ENCODE measurements around the gene WDCP. TPM values are rescaled to one million over a fixed set of nuclear protein-coding genes. Genes with fewer than 3 reads are reported as not detected.

WDCP gene
- total and polyA plus RNA-seq, 2 donors from 2014 or later: 2.9 to 11.7 TPM

- FAIRE-seq: no peak
- H3K9me3 ChIP-seq (ENCODE audit: control insufficient read depth in 2 of 3, insufficient read depth in 1 of 3, low read length in 3 of 3): no peaks in the 10 kb centered on the region
- peaks cover 0 to 13% (median 4%) of the 10 kb centered on the region in 3 donors for H3K4me1 ChIP-seq (ENCODE audit: control insufficient read depth in 2 of 3, insufficient read depth in 2 of 3, low read depth in 1 of 3, low read length in 3 of 3)
- intact Hi-C loops (cut with DNase I): no loop called here
- no peak overlapping the region for H3K27ac ChIP-seq (ENCODE audit: low read depth in 2 of 2, low read length in 2 of 2)
- peaks cover 0 to 3% (median 0%) of the 10 kb centered on the region in 3 donors for H3K36me3 ChIP-seq (ENCODE audit: control insufficient read depth in 2 of 3, insufficient read depth in 3 of 3, low read length in 3 of 3)
- H3K27me3 ChIP-seq (ENCODE audit: control insufficient read depth, insufficient read depth, low read length): no peaks in the 10 kb centered on the region
- TF ChIP-seq CTCF (IDR thresholded peaks at IDR 0.05; ENCODE audit: borderline replicate concordance, extremely low read depth, insufficient read depth): no peak
- H3K4me3 ChIP-seq (ENCODE audit: low read length in 3 of 3): no peak overlapping the region
- no peak overlapping the region for H3K9ac ChIP-seq (ENCODE audit: low read length in 3 of 3)
- no peak for DNase-seq
Measured at GRCh38 chr2:24087032-24087431, 39.8 kb upstream of the WDCP start.

GRCh38 chr2:24086241-24086640, 39.0 kb upstream of the WDCP start:
- intact Hi-C loops (cut with DNase I): no loop called here
- Histone ChIP-seq H3K9me3 (ENCODE audit: control insufficient read depth in 2 of 3, insufficient read depth in 1 of 3, low read length in 3 of 3) (no peaks in the 10 kb centered on the region), H3K27me3 (ENCODE audit: control insufficient read depth, insufficient read depth, low read length) (no peaks in the 10 kb centered on the region), H3K36me3 (ENCODE audit: control insufficient read depth in 2 of 3, insufficient read depth in 3 of 3, low read length in 3 of 3) (peaks cover 0 to 6% (median 2%) of the 10 kb centered on the region in 3 donors), H3K9ac (ENCODE audit: low read length in 3 of 3) (no peak overlapping the region), H3K4me1 (ENCODE audit: control insufficient read depth in 2 of 3, insufficient read depth in 2 of 3, low read depth in 1 of 3, low read length in 3 of 3) (peaks cover 0 to 13% (median 4%) of the 10 kb centered on the region in 3 donors), H3K4me3 (ENCODE audit: low read length in 3 of 3) (no peak overlapping the region), H3K27ac (ENCODE audit: low read depth in 2 of 2, low read length in 2 of 2) (no peak overlapping the region)
- FAIRE-seq (no peak), DNase-seq (no peak)
- TF ChIP-seq CTCF (IDR thresholded peaks at IDR 0.05; ENCODE audit: borderline replicate concordance, extremely low read depth, insufficient read depth): no peak

GRCh38 chr2:24085200-24085489, 38.0 kb upstream of the WDCP start:
- Histone ChIP-seq H3K9me3 (ENCODE audit: control insufficient read depth in 2 of 3, insufficient read depth in 1 of 3, low read length in 3 of 3) (no peaks in the 10 kb centered on the region), H3K4me1 (ENCODE audit: control insufficient read depth in 2 of 3, insufficient read depth in 2 of 3, low read depth in 1 of 3, low read length in 3 of 3) (peaks cover 0 to 13% (median 4%) of the 10 kb centered on the region in 3 donors), H3K4me3 (ENCODE audit: low read length in 3 of 3) (peak overlapping the region; percentile 68 to 92 (median 85)), H3K27me3 (ENCODE audit: control insufficient read depth, insufficient read depth, low read length) (no peaks in the 10 kb centered on the region), H3K36me3 (ENCODE audit: control insufficient read depth in 2 of 3, insufficient read depth in 3 of 3, low read length in 3 of 3) (peaks cover 0 to 7% (median 2%) of the 10 kb centered on the region in 3 donors), H3K9ac (ENCODE audit: low read length in 3 of 3) (peak overlapping the region; percentile 79 to 85 (median 83)), H3K27ac (ENCODE audit: low read depth in 2 of 2, low read length in 2 of 2) (peak overlapping the region; percentile 78 to 94)
- intact Hi-C loops (cut with DNase I): no loop called here
- DNase-seq (no peak), FAIRE-seq (no peak)
- TF ChIP-seq CTCF (IDR thresholded peaks at IDR 0.05; ENCODE audit: borderline replicate concordance, extremely low read depth, insufficient read depth): no peak
